ENCODE results near the gene LRP1B.

- no peak for TF ChIP-seq EZH2 (IDR thresholded peaks at IDR 0.05; ENCODE audit: borderline replicate concordance, low read depth, low read length, severe bottlenecking)
- TF ChIP-seq CTCF (IDR thresholded peaks at IDR 0.05; ENCODE audit: borderline replicate concordance, extremely low read depth, low read length, poor library complexity, severe bottlenecking), result no peak
Measured at GRCh38 chr2:140362361-140362760, 1768.5 kb downstream of the LRP1B start.

Measured in DND-41 (cell line).